Amygdala (tissue), 56 donors: ENCODE data around the gene CCHCR1.

Experiments used
- DNase-seq, 56 donors: peaks; one replicate each; lab custom pipeline; 2025; lab: John Stamatoyannopoulos, UW

Gene CCHCR1

DNA sequence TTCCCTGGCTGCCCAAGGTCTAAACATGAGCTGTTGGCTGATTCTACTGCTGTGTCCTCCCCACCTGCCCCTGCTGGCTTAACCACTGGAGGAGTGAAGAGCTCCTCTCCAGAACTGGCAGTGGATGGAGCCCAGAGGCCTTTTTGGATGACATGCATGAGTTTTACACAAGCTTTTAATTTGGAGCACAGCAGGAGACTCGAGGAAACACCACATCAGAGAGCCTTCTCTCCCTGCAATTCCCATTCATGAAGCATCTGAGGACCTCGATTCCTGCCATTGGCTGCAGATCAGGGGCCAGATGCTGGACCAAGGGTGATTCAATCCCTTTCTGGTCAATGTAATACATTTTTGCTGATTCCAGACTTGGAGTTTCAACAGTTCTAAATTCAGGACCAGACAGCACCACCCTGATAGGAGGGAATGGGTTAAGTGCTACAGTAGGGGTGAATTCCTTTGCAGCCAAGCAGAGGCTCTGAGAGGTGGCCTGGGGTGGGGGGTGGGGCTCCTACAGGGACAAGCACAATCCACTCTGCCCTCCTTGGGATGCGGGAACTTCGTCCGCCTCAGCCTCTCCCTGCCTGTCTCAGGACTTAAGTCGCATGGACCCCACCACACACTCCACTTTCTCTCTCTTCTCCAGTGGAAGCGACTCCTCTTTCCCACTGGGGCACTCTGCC is 43.6 kb downstream of the CCHCR1 start:
- no peak for DNase-seq

- DNase-seq = no peak
Measured at GRCh38 chr6:31112478-31112877, 45.1 kb downstream of the CCHCR1 start, which contains the start of gene C6orf15. Gene C6orf15, minus strand, starts transcription at chr6:31112575. Its CDS starts 20 bp downstream, at chr6:31112555.

DNA sequence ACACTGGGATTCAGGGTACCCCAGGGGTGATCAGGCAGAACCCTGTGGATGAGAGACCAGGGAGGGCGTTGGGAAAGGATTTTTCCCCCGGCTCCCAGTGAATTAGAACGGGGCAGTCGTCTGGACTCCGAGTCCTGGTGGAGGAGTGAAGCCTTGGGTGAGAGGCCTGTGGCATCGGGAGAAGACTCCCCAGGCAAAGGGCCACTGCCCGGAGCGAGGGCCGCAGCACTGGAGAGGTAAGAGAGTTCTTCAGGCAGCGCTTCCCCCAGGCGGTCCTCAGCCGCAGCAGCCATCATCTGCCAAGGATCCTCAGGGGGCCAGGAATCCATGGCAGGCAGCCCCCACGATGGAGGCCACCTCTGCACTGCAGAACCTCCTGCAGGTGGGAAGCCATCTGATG is 45.9 kb downstream of the CCHCR1 start:
- no peak for DNase-seq

- DNase-seq = no peak
Measured at GRCh38 chr6:31110825-31111582, 46.6 kb downstream of the CCHCR1 start.

- no peak for DNase-seq
Measured at GRCh38 chr6:31107052-31107451, 50.5 kb downstream of the CCHCR1 start.

DNA sequence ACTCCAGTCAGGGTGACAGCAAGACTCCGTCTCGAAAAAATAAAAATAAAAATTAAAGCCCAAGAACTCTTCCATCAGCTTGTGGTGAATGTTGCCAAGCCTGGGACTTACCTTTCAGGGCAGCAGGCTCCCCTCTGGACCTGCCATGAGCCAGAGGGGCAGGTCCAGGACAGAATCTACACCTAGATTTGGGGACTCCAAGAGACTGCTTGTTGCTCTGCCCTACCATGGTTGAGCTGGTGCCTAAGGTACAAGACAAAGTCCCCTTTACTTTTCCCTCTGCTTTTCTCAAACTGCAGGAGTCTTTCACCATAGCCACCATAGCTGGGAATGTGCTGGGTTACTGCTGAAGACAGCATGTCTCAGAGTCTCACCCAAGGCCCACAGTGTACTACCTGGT is 54.5 kb downstream of the CCHCR1 start:
- DNase-seq = no peak

- DNase-seq = no peak
Measured at GRCh38 chr6:31098449-31098938, 59.1 kb downstream of the CCHCR1 start.

DNA sequence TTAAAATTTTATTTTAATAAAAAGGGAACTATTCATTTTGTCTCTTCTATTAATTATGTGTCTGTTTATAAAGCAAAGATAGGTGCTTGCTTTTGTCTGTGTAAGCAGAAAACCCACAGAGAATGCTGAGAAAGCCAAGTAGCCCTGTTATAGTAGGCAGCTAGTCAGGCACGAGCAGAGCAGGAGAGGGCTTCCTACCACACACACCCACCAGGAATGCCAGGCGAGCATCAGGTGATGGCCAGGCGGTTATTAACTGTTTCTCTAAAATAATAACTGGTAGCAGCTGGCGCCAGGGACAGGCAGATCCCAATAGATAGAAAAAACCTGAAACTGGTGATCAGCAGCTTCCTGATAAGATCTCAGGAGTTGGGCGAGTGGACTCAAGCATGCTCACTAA is 60.9 kb downstream of the CCHCR1 start:
- no peak for DNase-seq

DNA sequence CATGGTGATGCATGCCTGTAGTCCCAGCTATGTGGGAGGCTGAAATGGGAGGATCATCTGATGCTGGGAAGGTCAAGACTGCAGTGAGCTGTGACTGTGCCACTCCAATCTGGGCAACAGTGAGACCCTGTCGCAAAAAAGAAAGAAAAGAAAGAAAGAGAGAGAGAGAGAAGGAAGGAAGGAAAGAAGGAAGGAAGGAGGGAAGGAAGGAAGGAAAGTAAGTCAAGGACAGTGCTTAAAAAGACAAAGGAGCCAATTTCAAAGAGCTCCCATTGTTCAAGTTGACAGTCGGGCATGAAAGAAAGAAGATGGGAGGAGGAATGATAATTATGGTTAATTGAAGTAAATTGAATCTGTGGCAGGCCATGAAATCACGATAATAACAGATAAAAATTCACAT is 61.4 kb downstream of the CCHCR1 start:
- no peak for DNase-seq

DNA sequence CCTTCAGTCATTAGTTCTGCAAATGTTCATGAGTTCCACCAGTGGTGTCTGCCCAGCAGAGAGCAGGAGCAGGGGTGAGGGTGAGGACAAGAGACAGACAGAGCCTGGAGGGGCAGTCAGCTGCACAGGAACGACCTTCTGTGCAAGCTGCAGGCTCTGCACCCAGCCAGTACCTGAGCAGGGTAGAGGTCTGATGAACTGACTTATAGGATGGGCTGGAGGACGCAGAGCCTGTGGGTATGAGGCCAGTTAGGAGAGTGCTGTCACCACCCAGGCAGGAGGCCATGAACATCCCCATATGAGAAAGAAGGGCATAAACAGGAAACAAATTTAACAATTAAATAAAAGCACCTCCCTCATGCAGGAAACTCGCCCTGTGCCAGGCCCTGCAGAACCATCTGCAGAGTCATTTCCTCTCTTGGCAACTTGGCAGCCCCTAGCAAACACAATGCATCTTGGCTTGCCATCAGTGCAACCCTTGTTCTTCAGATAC is 63.2 kb downstream of the CCHCR1 start:
- DNase-seq = no peak

DNA sequence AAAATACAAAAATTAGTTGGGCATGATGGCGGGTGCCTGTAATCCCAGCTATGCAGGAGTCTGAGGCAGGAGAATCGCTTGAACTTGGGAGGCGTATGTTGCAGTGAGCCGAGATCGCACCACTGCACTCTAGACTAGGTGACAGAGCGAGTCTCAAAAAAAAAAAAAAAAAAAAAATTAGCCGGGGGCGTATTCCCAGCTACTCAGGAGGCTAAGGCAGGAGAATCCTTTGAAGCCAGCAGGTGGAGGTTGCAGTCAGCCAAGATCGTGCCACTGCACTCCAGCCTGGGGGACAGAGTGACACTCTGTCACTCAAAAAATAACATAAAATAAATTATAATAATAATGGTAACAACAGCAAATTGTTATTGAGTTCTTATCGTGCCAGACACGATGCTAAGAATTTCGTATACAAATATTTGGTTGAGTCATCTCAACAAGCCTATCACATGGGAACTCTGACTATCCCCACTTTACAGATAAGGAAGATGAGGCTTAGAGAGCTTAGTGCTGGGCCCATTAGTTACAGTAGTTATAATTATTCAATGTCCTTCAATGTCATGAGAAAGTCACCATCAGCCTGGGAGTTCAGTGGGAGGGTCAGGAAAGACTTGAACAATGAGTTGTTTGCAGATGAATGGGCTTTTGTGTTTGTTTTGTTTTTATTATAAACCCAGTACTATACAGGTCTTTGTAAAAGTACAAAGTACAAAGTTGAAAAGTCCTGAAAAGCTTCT is 64.7 kb downstream of the CCHCR1 start:
- no peak for DNase-seq
